HG03025 (cell line): Measurements from ENCODE around the gene MX2.
A peak's percentile ranks its signal among the peaks of the same experiment; 100 is the strongest.
"Not testable (repeated sequence)": the region's sequence is repeated elsewhere in the genome, so short reads cannot be mapped to it uniquely, and the experiment has no call there.

Experiments used
- ATAC-seq: cut with Tn5 transposase; IDR thresholded peaks from one replicate; pipeline ENCODE4 v1.9.1; 2021; ENCODE audit warnings: mild to moderate bottlenecking, moderate library complexity; ENCODE audit not compliant: unreplicated experiment, low FRiP score

MX2 gene

GRCh38 chr21:41410361-41410760, 48.5 kb downstream of the MX2 start:
- ATAC-seq: no peak

- ATAC-seq: no peak
These were observed 49.1 kb downstream of the MX2 start for GRCh38 chr21:41410767-41411448.

GRCh38 chr21:41411449-41412089, 49.7 kb downstream of the MX2 start:
- no peak for ATAC-seq

GRCh38 chr21:41417505-41417904, 55.7 kb downstream of the MX2 start:
- not testable (repeated sequence) for ATAC-seq

GRCh38 chr21:41418393-41418792, 56.6 kb downstream of the MX2 start:
- no peak for ATAC-seq

- no peak for ATAC-seq
These were observed 57.3 kb downstream of the MX2 start for GRCh38 chr21:41418956-41419680.

- no peak for ATAC-seq
These were observed 58.4 kb downstream of the MX2 start for GRCh38 chr21:41419921-41420862.

GRCh38 chr21:41420998-41421397, 59.2 kb downstream of the MX2 start:
- not testable (repeated sequence) for ATAC-seq

- no peak for ATAC-seq
These were observed 60.9 kb downstream of the MX2 start for GRCh38 chr21:41422546-41423304.

- not testable (repeated sequence) for ATAC-seq
These were observed 61.4 kb downstream of the MX2 start for GRCh38 chr21:41423305-41423636.

- ATAC-seq: no peak
These were observed 63.7 kb downstream of the MX2 start for GRCh38 chr21:41425588-41425953.

- ATAC-seq: peak; percentile 81
These were observed 64.3 kb downstream of the MX2 start, which contains the start of gene MX1 for GRCh38 chr21:41425954-41426675. Gene MX1 (plus strand): TSS chr21:41426239. CDS start chr21:41432071, 5,832 bp downstream.

GRCh38 chr21:41426676-41427404, 65.0 kb downstream of the MX2 start:
- ATAC-seq: no peak

GRCh38 chr21:41427556-41427955, 65.7 kb downstream of the MX2 start:
- no peak for ATAC-seq

GRCh38 chr21:41428311-41428710, 66.5 kb downstream of the MX2 start:
- ATAC-seq: no peak

- no peak for ATAC-seq
These were observed 67.0 kb downstream of the MX2 start for GRCh38 chr21:41428847-41429246.

- ATAC-seq: no peak
These were observed 67.5 kb downstream of the MX2 start for GRCh38 chr21:41429305-41429704.

- no peak for ATAC-seq
These were observed 68.2 kb downstream of the MX2 start for GRCh38 chr21:41429925-41430491.
